NT2/D1 (cell line): ENCODE data around the gene CSNK1G1.

Experiments used
- DNase-seq: peaks from one replicate; pipeline ENCODE4 v3.0.0-alpha.2; 2011; ENCODE audit warnings: low read depth, low spot score
- H3K27me3 ChIP-seq: 2 replicates; pipeline ENCODE4 v1.6.0; 2011; ENCODE audit warnings: mild to moderate bottlenecking; ENCODE audit not compliant: insufficient read length, insufficient read depth
- H3K36me3 ChIP-seq: 2 replicates; pipeline ENCODE4 v1.6.1; 2011; ENCODE audit warnings: mild to moderate bottlenecking, low read length, mixed read lengths; ENCODE audit not compliant: insufficient read depth, insufficient read length
- H3K4me1 ChIP-seq: 2 replicates; pipeline ENCODE4 v1.5.1; 2011; ENCODE audit not compliant: insufficient read depth, insufficient read length
- H3K4me3 ChIP-seq: 2 replicates; pipeline ENCODE4 v1.5.1; 2011; ENCODE audit warnings: low read depth; ENCODE audit not compliant: insufficient read length
- H3K9ac ChIP-seq: 2 replicates; pipeline ENCODE4 v1.6.0; 2011; ENCODE audit warnings: low read depth; ENCODE audit not compliant: insufficient read length
- H3K9me3 ChIP-seq: 2 replicates; pipeline ENCODE4 v1.5.1; 2011; ENCODE audit warnings: mild to moderate bottlenecking, low read length; ENCODE audit not compliant: insufficient read depth
- SUZ12 ChIP-seq: IDR thresholded peaks from 2 replicates; pipeline ENCODE4 v1.6.1; 2011; ENCODE audit not compliant: insufficient read length, insufficient read depth; ENCODE audit errors: extremely low read depth
- YY1 ChIP-seq: IDR thresholded peaks from 2 replicates; pipeline ENCODE4 v1.6.1; 2011; ENCODE audit not compliant: insufficient read length, insufficient read depth
- ZNF274 ChIP-seq: IDR thresholded peaks from 2 replicates; pipeline ENCODE4 v1.6.1; 2011; ENCODE audit warnings: mild to moderate bottlenecking, low read depth, low read length

The CSNK1G1 gene

GRCh38 chr15:64237677-64238076 lies 118.3 kb downstream of the CSNK1G1 start:
- no peak overlapping the region for H3K4me3 ChIP-seq
- H3K9me3 ChIP-seq, result no peaks in the 10 kb centered on the region
- no peaks in the 10 kb centered on the region for H3K4me1 ChIP-seq
- no peak overlapping the region for H3K9ac ChIP-seq
- H3K27me3 ChIP-seq, result no peaks in the 10 kb centered on the region
- DNase-seq, result no peak
- TF ChIP-seq YY1 (no peak), SUZ12 (no peak), ZNF274 (no peak)
- H3K36me3 ChIP-seq, result peaks cover 2% of the 10 kb centered on the region

- DNase-seq, result no peak
- Histone ChIP-seq H3K9me3 (no peaks in the 10 kb centered on the region), H3K9ac (no peak overlapping the region), H3K36me3 (peaks cover 2% of the 10 kb centered on the region), H3K27me3 (no peaks in the 10 kb centered on the region), H3K4me1 (no peaks in the 10 kb centered on the region), H3K4me3 (no peak overlapping the region)
- TF ChIP-seq ZNF274 (no peak), YY1 (no peak), SUZ12 (no peak)
Measured at GRCh38 chr15:64236156-64236894, 119.6 kb downstream of the CSNK1G1 start.

- no peak for DNase-seq
- H3K4me3 ChIP-seq, result no peak overlapping the region
- TF ChIP-seq YY1, result no peak
- TF ChIP-seq SUZ12, result no peak
- no peak for TF ChIP-seq ZNF274
- H3K36me3 ChIP-seq, result peaks cover 2% of the 10 kb centered on the region
- no peak overlapping the region for H3K9ac ChIP-seq
- H3K9me3 ChIP-seq, result no peaks in the 10 kb centered on the region
- H3K27me3 ChIP-seq, result no peaks in the 10 kb centered on the region
- H3K4me1 ChIP-seq, result no peaks in the 10 kb centered on the region
Measured at GRCh38 chr15:64235552-64235951, 120.4 kb downstream of the CSNK1G1 start.

GRCh38 chr15:64233299-64233698 lies 122.7 kb downstream of the CSNK1G1 start:
- Histone ChIP-seq H3K36me3 (peaks cover 2% of the 10 kb centered on the region), H3K4me3 (no peak overlapping the region), H3K4me1 (no peaks in the 10 kb centered on the region), H3K9me3 (no peaks in the 10 kb centered on the region), H3K9ac (no peak overlapping the region), H3K27me3 (no peaks in the 10 kb centered on the region)
- no peak for DNase-seq
- TF ChIP-seq SUZ12, result no peak
- TF ChIP-seq ZNF274, result no peak
- no peak for TF ChIP-seq YY1

- H3K27me3 ChIP-seq, result no peaks in the 10 kb centered on the region
- H3K36me3 ChIP-seq, result peaks cover 2% of the 10 kb centered on the region
- no peak for TF ChIP-seq SUZ12
- no peak for TF ChIP-seq ZNF274
- TF ChIP-seq YY1, result no peak
- DNase-seq, result no peak
- H3K9ac ChIP-seq, result no peak overlapping the region
- no peaks in the 10 kb centered on the region for H3K9me3 ChIP-seq
- no peaks in the 10 kb centered on the region for H3K4me1 ChIP-seq
- no peak overlapping the region for H3K4me3 ChIP-seq
Measured at GRCh38 chr15:64232400-64232799, 123.6 kb downstream of the CSNK1G1 start.

GRCh38 chr15:64229129-64229724 lies 126.7 kb downstream of the CSNK1G1 start:
- no peak for TF ChIP-seq YY1
- no peak for TF ChIP-seq SUZ12
- TF ChIP-seq ZNF274, result no peak
- Histone ChIP-seq H3K36me3 (peaks cover under 1% of the 10 kb centered on the region), H3K9ac (no peak overlapping the region), H3K27me3 (no peaks in the 10 kb centered on the region), H3K4me3 (no peak overlapping the region), H3K4me1 (no peaks in the 10 kb centered on the region), H3K9me3 (peaks cover 12% of the 10 kb centered on the region; the same call in 1 of the 2 replicates)
- DNase-seq, result no peak

- no peak overlapping the region for H3K9ac ChIP-seq
- no peak for DNase-seq
- H3K9me3 ChIP-seq, result peaks cover 12% of the 10 kb centered on the region; the same call in 1 of the 2 replicates
- no peaks in the 10 kb centered on the region for H3K27me3 ChIP-seq
- H3K36me3 ChIP-seq, result no peaks in the 10 kb centered on the region
- no peak overlapping the region for H3K4me3 ChIP-seq
- TF ChIP-seq ZNF274 (no peak), SUZ12 (no peak), YY1 (no peak)
- H3K4me1 ChIP-seq, result no peaks in the 10 kb centered on the region
Measured at GRCh38 chr15:64225804-64226203, 130.2 kb downstream of the CSNK1G1 start.

- no peak for DNase-seq
- no peaks in the 10 kb centered on the region for H3K36me3 ChIP-seq
Measured at GRCh38 chr15:64224511-64224910, 131.5 kb downstream of the CSNK1G1 start.

More at GRCh38 chr15:64224511-64224910, 131.5 kb downstream of the CSNK1G1 start:
- Histone ChIP-seq H3K9ac (no peak overlapping the region), H3K27me3 (no peaks in the 10 kb centered on the region), H3K9me3 (peaks cover 12% of the 10 kb centered on the region; the same call in 1 of the 2 replicates), H3K4me3 (no peak overlapping the region), H3K4me1 (no peaks in the 10 kb centered on the region)
- no peak for TF ChIP-seq YY1
- no peak for TF ChIP-seq SUZ12
- TF ChIP-seq ZNF274, result no peak
